ENCODE measurements around the gene GALNT11. TPM values are rescaled to one million over a fixed set of nuclear protein-coding genes. Genes with fewer than 3 reads are reported as not detected.

The GALNT11 gene
- total RNA-seq: 32.6 and 48.6 TPM in 2 replicates

GRCh38 chr7:152025077-152025936 lies at the start of gene GALNT11:
TSS of gene GALNT11 (plus strand) at chr7:152025674. CDS start at chr7:152094228, 68,554 bp downstream.

Other genes starting within 250 kb of the GALNT11 start
- 8.7 and 12.6 TPM in 2 replicates for gene PRKAG2, start 148.6 kb upstream of the GALNT11 start, total RNA-seq
- gene GALNTL5, start 69.2 kb upstream of the GALNT11 start, total RNA-seq: not detected in 2 replicates